Pancreas (tissue), 10 donors: ENCODE data around the gene MX2. TPM values are rescaled to one million over a fixed set of nuclear protein-coding genes. Genes with fewer than 3 reads are reported as not detected.

ENCODE experiments used
- ATAC-seq, 4 donors: fragments of 200-7000 bp; cut with Tn5 transposase; one replicate each; pipeline versions ENCODE4 v1.8.0 to v1.9.1; 2020; ENCODE audit warnings: mild to moderate bottlenecking in 4 of 4, moderate library complexity in 4 of 4
- DNase-seq, 6 donors: peaks; one replicate each; pipeline ENCODE4 v3.0.0-alpha.2; 2020
- FAIRE-seq: peaks from 2 replicates; lab custom pipeline; 2012; peaks lifted over from hg19 to GRCh38; lab: Jason Lieb, UNC
- H3K27ac ChIP-seq, 4 donors: fragments of 200-600 bp; sonication (generic); 1 replicate in 3 of 4; 2 replicates in 1 of 4; pipeline versions ENCODE4 v1.5.0 to v1.8.0; 2020
- H3K27me3 ChIP-seq, 4 donors: fragments of 200-600 bp; one replicate each; pipeline ENCODE4 v1.8.0; 2021
- H3K36me3 ChIP-seq, 3 donors: fragments of 200-600 bp; sonication (generic) in 1 of 3; one replicate each; pipeline versions ENCODE4 v1.5.0 to v1.8.0; 2020 to 2021
- H3K4me1 ChIP-seq, 3 donors: fragments of 200-600 bp; one replicate each; pipeline ENCODE4 v1.8.0; 2021
- H3K4me3 ChIP-seq, 4 donors: fragments of 200-600 bp; sonication (generic) in 2 of 4; one replicate each; pipeline versions ENCODE4 v1.5.0 to v1.8.0; 2020 to 2021
- H3K9me3 ChIP-seq, 4 donors: fragments of 200-600 bp; one replicate each; pipeline ENCODE4 v1.8.0; 2021
- WGBS, 2 donors: extraction: QIAGEN DNeasy Blood & Tissue Kit; methylation state at CpG; one replicate each; pipeline ENCODE4 v1.1.7; 2013; 5-methylcytosine and 5-hydroxymethylcytosine counted together
- intact Hi-C, 3 donors: fragments of 100-400 bp; cut with DNase I; formaldehyde crosslinking; loops; one replicate each; pipeline versions ENCODE4 v1.11.1 to v1.14.2; 2022
- polyA plus RNA-seq, 2 donors: library from polyadenylated mRNA; stranded (reverse); fragments of 200-250 nt; gene quantifications; one replicate each; pipeline ENCODE4 v1.2.3, GENCODE V29; 2013
- total RNA-seq, 6 donors: library from RNA; stranded (reverse); fragmentation: NEBNext Ultra II Directional in 4 of 6; extraction: Animal tissue kit (Norgen Biotek cat#: 25700) in 4 of 6; gene quantifications; one replicate each; pipeline versions ENCODE4 v1.2.1 to v1.2.4, GENCODE V29; 2021 to 2023
- TF ChIP-seq, protein P1 (sequence below), 4 donors: fragments of 200-600 bp; sonication (generic) in 3 of 4; IDR thresholded peaks; one replicate each; pipeline versions ENCODE4 v1.5.0 to v1.8.0; 2021; ENCODE audit warnings: antibody characterized with exemption in 4 of 4
- donor health status: healthy with polysubstance abuse.
- donor health status: DM: no; HTN: no; CAD: no; lungs with moderate emphysema.
- donor health status: DM: no; HTN: no; CAD: no.
- donor health status: control.
- donor health status: control.
- donor health status: Bipolar disorder and iron deficiency.
- donor health status: DM: yes; HTN: yes; CAD: no.
- donor health status: DM: no; HTN: no; CAD: no.
- donor health status: DM: no; HTN: no; CAD: no.
- donor health status: DM: yes; HTN: yes; CAD: no.

Gene MX2
- total and polyA plus RNA-seq, 8 donors, result 2.0 to 5.4 (median 4.1) TPM

DNA sequence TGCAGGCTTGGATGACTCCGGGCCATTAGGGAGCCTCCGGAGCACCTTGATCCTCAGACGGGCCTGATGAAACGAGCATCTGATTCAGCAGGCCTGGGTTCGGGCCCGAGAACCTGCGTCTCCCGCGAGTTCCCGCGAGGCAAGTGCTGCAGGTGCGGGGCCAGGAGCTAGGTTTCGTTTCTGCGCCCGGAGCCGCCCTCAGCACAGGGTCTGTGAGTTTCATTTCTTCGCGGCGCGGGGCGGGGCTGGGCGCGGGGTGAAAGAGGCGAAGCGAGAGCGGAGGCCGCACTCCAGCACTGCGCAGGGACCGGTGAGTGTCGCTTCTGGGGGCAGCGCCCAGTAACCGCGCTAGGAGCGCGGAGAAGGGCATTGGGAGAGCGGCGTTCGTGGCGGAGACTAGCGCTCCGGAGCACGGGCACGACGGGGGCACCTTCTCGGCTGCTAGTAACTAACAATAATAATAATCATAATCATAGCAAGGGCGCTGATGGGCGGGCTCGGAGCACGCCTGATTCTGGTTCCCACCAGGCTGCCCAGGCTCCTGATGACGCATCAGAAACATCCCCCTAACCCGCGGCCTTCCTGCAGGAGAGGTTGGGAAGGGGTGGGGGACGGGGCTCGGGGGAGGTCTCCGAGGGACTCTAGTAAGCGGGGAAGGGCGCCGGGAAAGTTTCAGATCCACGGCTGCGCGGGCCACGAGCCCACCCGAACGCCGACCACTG is 64.3 kb downstream of the MX2 start, which contains the start of gene MX1:
Gene MX1 (plus strand): TSS at position 286 of the 722 bp plus-strand sequence. CDS start 5,832 bp downstream, outside the sequence.
- WGBS, 2 donors, result 1% methylated on average over 61 to 65 of the region's 65 CpGs

DNA sequence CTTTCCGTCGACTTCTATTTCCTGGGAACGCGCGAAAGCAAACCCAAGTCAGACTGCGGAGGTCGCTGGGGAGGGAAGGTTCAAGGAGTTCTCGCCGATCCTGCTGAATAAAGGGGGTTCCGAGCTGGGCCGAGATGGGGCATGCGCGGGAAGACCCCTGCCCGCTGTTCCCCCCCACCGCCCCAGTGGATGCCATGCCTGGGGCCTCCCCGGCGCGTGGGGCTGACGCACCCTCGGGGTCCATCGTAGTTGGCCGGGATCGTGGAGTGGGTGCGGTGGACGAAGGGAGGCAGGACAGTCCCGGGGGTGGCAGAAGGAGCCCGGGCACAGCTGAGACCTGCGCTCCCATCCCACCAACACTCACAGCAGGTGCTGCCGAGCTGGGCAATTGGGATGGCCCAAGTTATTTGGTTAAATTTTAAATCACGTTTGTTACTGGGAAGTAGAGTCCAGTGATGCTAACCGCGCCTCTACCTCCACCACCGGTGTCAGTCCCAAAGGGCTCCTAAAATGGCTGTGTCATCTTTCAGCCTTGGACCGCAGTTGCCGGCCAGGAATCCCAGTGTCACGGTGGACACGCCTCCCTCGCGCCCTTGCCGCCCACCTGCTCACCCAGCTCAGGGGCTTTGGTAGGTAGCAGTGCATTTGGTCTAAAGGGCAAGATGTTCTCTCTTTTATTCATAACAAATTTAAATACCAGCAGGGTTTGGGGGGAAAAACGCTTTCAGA is 65.0 kb downstream of the MX2 start:
- FAIRE-seq (no peak), ATAC-seq (peak; percentile 26 to 49 (median 38)), DNase-seq (peak in 1 of 6 donors; percentile 19)
- Histone ChIP-seq H3K4me1 (no peaks in the 10 kb centered on the region), H3K4me3 (peak overlapping the region; percentile 43 to 74 (median 55)), H3K27me3 (no peaks in the 10 kb centered on the region), H3K9me3 (no peaks in the 10 kb centered on the region), H3K36me3 (peaks cover 0 to 3% (median 0%) of the 10 kb centered on the region in 3 donors), H3K27ac (no peak overlapping the region)
- intact Hi-C loops, result no loop called here
- TF ChIP-seq, protein P1, sequence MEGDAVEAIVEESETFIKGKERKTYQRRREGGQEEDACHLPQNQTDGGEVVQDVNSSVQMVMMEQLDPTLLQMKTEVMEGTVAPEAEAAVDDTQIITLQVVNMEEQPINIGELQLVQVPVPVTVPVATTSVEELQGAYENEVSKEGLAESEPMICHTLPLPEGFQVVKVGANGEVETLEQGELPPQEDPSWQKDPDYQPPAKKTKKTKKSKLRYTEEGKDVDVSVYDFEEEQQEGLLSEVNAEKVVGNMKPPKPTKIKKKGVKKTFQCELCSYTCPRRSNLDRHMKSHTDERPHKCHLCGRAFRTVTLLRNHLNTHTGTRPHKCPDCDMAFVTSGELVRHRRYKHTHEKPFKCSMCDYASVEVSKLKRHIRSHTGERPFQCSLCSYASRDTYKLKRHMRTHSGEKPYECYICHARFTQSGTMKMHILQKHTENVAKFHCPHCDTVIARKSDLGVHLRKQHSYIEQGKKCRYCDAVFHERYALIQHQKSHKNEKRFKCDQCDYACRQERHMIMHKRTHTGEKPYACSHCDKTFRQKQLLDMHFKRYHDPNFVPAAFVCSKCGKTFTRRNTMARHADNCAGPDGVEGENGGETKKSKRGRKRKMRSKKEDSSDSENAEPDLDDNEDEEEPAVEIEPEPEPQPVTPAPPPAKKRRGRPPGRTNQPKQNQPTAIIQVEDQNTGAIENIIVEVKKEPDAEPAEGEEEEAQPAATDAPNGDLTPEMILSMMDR (IDR thresholded peaks at IDR 0.05), result no peak
- 29 to 32% methylated on average over 41 of the region's 41 CpGs for WGBS, 2 donors

More for the DNA sequence above, 64.3 kb downstream of the MX2 start, which contains the start of gene MX1:
- peak within 1 kb of the TSS in 2 of 4 donors; percentile 28 to 42 for H3K27ac ChIP-seq
- FAIRE-seq, result no peak
- intact Hi-C loops, result no loop called here
- peak; percentile 58 to 88 (median 78) for DNase-seq
- no peaks in the 10 kb centered on the region for H3K9me3 ChIP-seq
- H3K4me3 ChIP-seq, result peak within 1 kb of the TSS; percentile 43 to 74 (median 55)
- H3K27me3 ChIP-seq, result no peaks in the 10 kb centered on the region
- H3K36me3 ChIP-seq, result no peaks in the 10 kb centered on the region
- TF ChIP-seq, protein P1 (IDR thresholded peaks at IDR 0.05), result no peak
- no peaks in the 10 kb centered on the region for H3K4me1 ChIP-seq
- peak; percentile 90 to 95 (median 94) for ATAC-seq

DNA sequence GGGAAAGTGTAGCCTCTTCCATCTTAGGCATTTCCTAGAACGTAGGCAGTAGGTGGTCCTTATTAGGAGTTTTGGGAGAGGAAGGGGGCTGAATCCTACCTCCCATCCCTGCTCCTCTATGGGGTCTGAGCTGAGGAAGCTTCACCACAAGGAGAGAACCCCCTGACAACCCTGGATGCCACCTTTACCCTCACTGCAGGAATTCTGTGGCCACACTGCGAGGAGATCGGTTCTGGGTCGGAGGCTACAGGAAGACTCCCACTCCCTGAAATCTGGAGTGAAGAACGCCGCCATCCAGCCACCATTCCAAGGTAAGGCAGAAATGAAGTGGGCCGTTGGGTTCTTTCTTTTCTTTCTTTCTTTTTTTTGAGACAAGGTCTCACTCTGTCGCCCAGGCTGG is 65.7 kb downstream of the MX2 start:
- 91 to 94% methylated on average over 8 of the region's 8 CpGs for whole genome bisulfite sequencing, 2 donors
- Histone ChIP-seq H3K36me3 (peaks cover 0 to 10% (median 0%) of the 10 kb centered on the region in 3 donors), H3K27ac (no peak overlapping the region), H3K4me3 (no peak overlapping the region), H3K4me1 (no peaks in the 10 kb centered on the region), H3K27me3 (no peaks in the 10 kb centered on the region), H3K9me3 (no peaks in the 10 kb centered on the region)
- ATAC-seq (no peak), DNase-seq (no peak), FAIRE-seq (no peak)
- intact Hi-C loops, result no loop called here
- TF ChIP-seq, protein P1 (IDR thresholded peaks at IDR 0.05), result no peak

DNA sequence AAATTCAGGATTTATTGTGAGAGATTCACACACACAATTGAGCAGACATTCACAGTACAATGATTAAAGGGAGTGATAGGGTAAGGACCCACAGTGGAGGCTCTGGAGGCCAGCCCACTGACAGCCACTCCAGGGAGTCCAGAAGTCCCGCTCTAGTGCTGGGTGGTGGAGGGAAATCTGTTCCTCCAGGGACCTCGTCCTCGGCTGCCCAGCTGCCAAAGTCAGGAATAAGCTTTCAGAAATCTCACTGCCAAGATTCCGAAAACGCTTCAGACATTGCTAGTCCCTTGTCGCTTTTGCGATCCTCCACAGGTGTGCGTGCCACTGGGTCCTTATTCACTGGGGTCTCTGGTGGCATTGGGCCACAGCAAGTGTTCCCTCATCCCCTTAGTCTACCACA is 66.5 kb downstream of the MX2 start:
- H3K27me3 ChIP-seq, result no peaks in the 10 kb centered on the region
- DNase-seq (no peak), FAIRE-seq (no peak), ATAC-seq (no peak)
- intact Hi-C loops, result no loop called here
- H3K9me3 ChIP-seq, result no peaks in the 10 kb centered on the region
- peaks cover 0 to 10% (median 0%) of the 10 kb centered on the region in 3 donors for H3K36me3 ChIP-seq
- H3K27ac ChIP-seq, result no peak overlapping the region
- TF ChIP-seq, protein P1 (IDR thresholded peaks at IDR 0.05), result no peak
- H3K4me1 ChIP-seq, result no peaks in the 10 kb centered on the region
- H3K4me3 ChIP-seq, result no peak overlapping the region
- WGBS, 2 donors, result 95 to 97% methylated on average over 8 of the region's 8 CpGs
